Smooth muscle cell (in vitro differentiated cells): Measurements from ENCODE around the gene RFPL4AL1. TPM values are rescaled to one million over a fixed set of nuclear protein-coding genes. Genes with fewer than 3 reads are reported as not detected.
"Not testable (repeated sequence)": the region's sequence is repeated elsewhere in the genome, so short reads cannot be mapped to it uniquely, and the experiment has no call there.

Experiments
- DNase-seq: peaks from one replicate; lab custom pipeline; 2025; ENCODE audit not compliant: unreplicated experiment; lab: John Stamatoyannopoulos, UW
- H2AFZ ChIP-seq: fragments of 200-600 bp; sonication (generic); 2 replicates; pipeline ENCODE4 v1.6.0; 2016; ENCODE audit warnings: antibody characterized with exemption, low read depth, mild to moderate bottlenecking
- H3F3A ChIP-seq: fragments of 200-600 bp; sonication (generic); 2 replicates; pipeline ENCODE4 v1.6.0; 2017; ENCODE audit warnings: antibody characterized with exemption, low read depth
- H3K27ac ChIP-seq: fragments of 200-600 bp; sonication (generic); 2 replicates; pipeline ENCODE4 v1.5.1; 2016; ENCODE audit warnings: low read depth, mild to moderate bottlenecking
- H3K27me3 ChIP-seq: fragments of 200-600 bp; sonication (generic); 2 replicates; pipeline ENCODE4 v1.6.1; 2016; ENCODE audit warnings: low read depth, mild to moderate bottlenecking
- H3K36me3 ChIP-seq: fragments of 200-600 bp; sonication (generic); 2 replicates; pipeline ENCODE4 v1.5.1; 2016; ENCODE audit warnings: low read depth
- H3K4me1 ChIP-seq: fragments of 200-600 bp; sonication (generic); 2 replicates; pipeline ENCODE4 v1.5.1; 2016; ENCODE audit warnings: low read depth
- H3K4me2 ChIP-seq: fragments of 200-600 bp; sonication (generic); 2 replicates; pipeline ENCODE4 v1.6.0; 2016; ENCODE audit warnings: mild to moderate bottlenecking
- H3K4me3 ChIP-seq: fragments of 200-600 bp; sonication (generic); 2 replicates; pipeline ENCODE4 v1.5.1; 2016; ENCODE audit warnings: mild to moderate bottlenecking
- H3K79me2 ChIP-seq: fragments of 200-600 bp; sonication (generic); 2 replicates; pipeline ENCODE4 v1.6.0; 2016; ENCODE audit warnings: low read depth, mild to moderate bottlenecking
- H3K9ac ChIP-seq: fragments of 200-600 bp; sonication (generic); 2 replicates; pipeline ENCODE4 v1.6.0; 2016; ENCODE audit warnings: low read depth
- H3K9me3 ChIP-seq: fragments of 200-600 bp; sonication (generic); replicated peaks from 2 replicates; pipeline ENCODE4 v1.5.1; 2016; ENCODE audit warnings: low read depth
- H4K20me1 ChIP-seq: fragments of 200-600 bp; sonication (generic); 2 replicates; pipeline ENCODE4 v1.6.0; 2016; ENCODE audit warnings: low read depth
- CTCF ChIP-seq: fragments of 200-600 bp; sonication (generic); IDR thresholded peaks from 2 replicates; pipeline ENCODE4 v1.5.1; 2017; ENCODE audit warnings: borderline replicate concordance, mild to moderate bottlenecking, antibody characterized with exemption; ENCODE audit not compliant: insufficient read depth, poor library complexity, severe bottlenecking
- WGBS: methylation state at CpG from one replicate; pipeline ENCODE4 v1.1.7; 2016; ENCODE audit warnings: low lambda C conversion rate; 5-methylcytosine and 5-hydroxymethylcytosine counted together
- polyA plus RNA-seq: library from polyadenylated mRNA; unstranded; fragments of >200 nt; fragmentation: Nextera tagmentation; extraction: Ambion mirVana; gene quantifications from 2 replicates; pipeline ENCODE4 v1.2.1, GENCODE V29; 2016
- total RNA-seq: library from RNA; depleted of rRNA; stranded (reverse); fragments of >200 nt; gene quantifications from 2 replicates; pipeline ENCODE4 v1.2.3, GENCODE V29; 2014

Gene RFPL4AL1
- total and polyA plus RNA-seq, 2 experiments from 2014 or later, result not detected

- no peaks in the 10 kb centered on the region for H3K4me1 ChIP-seq
- H3K4me2 ChIP-seq, result no peak within 1 kb of the TSS
- DNase-seq, result no peak
- H2AFZ ChIP-seq, result no peak within 1 kb of the TSS
- H3K9ac ChIP-seq, result no peak within 1 kb of the TSS
- H3K27ac ChIP-seq, result no peak within 1 kb of the TSS
- H3K9me3 ChIP-seq, result peaks cover 8% of the 10 kb centered on the region
- H3K79me2 ChIP-seq, result no peaks in the 10 kb centered on the region
- no peaks in the 10 kb centered on the region for H3F3A ChIP-seq
- no peaks in the 10 kb centered on the region for H3K27me3 ChIP-seq
- WGBS, result 71% methylated on average over 3 of the region's 3 CpGs
- H3K4me3 ChIP-seq, result no peak within 1 kb of the TSS
- no peaks in the 10 kb centered on the region for H3K36me3 ChIP-seq
- H4K20me1 ChIP-seq, result no peaks in the 10 kb centered on the region
- no peak for TF ChIP-seq CTCF
Measured at GRCh38 chr19:55738302-55738701, 30.6 kb upstream of the RFPL4AL1 start, which contains the start of gene NLRP9. TSS of gene NLRP9 (minus strand) at chr19:55738402. CDS start at chr19:55738374, 28 bp downstream.

GRCh38 chr19:55750715-55751114, 18.2 kb upstream of the RFPL4AL1 start:
- WGBS, result 75% methylated on average over 6 of the region's 6 CpGs
- Histone ChIP-seq H3K9me3 (peaks cover 5% of the 10 kb centered on the region), H3K4me1 (no peaks in the 10 kb centered on the region), H3K36me3 (no peaks in the 10 kb centered on the region), H3F3A (no peaks in the 10 kb centered on the region), H3K79me2 (no peaks in the 10 kb centered on the region), H3K4me3 (no peak overlapping the region), H3K27me3 (no peaks in the 10 kb centered on the region), H3K4me2 (no peak overlapping the region), H2AFZ (no peak overlapping the region), H3K27ac (no peak overlapping the region), H3K9ac (no peak overlapping the region), H4K20me1 (no peaks in the 10 kb centered on the region)
- DNase-seq, result no peak
- no peak for TF ChIP-seq CTCF

- Histone ChIP-seq H3K4me2 (no peak overlapping the region), H3K79me2 (no peaks in the 10 kb centered on the region), H3K27ac (no peak overlapping the region), H3K4me3 (no peak overlapping the region), H3K9ac (no peak overlapping the region), H3K27me3 (no peaks in the 10 kb centered on the region), H3F3A (no peaks in the 10 kb centered on the region), H3K4me1 (no peaks in the 10 kb centered on the region), H2AFZ (no peak overlapping the region), H3K36me3 (no peaks in the 10 kb centered on the region), H4K20me1 (no peaks in the 10 kb centered on the region), H3K9me3 (peaks cover 5% of the 10 kb centered on the region)
- WGBS, result 49% methylated on average over 3 of the region's 3 CpGs
- TF ChIP-seq CTCF, result no peak
- DNase-seq, result no peak
Measured at GRCh38 chr19:55753401-55753800, 15.5 kb upstream of the RFPL4AL1 start.

GRCh38 chr19:55756808-55757207, 12.1 kb upstream of the RFPL4AL1 start:
- H3K4me3 ChIP-seq, H4K20me1 ChIP-seq, H3K79me2 ChIP-seq, H3K27ac ChIP-seq, DNase-seq, H3F3A ChIP-seq, H3K4me1 ChIP-seq, H2AFZ ChIP-seq, H3K27me3 ChIP-seq, H3K36me3 ChIP-seq, H3K9ac ChIP-seq, H3K4me2 ChIP-seq, H3K9me3 ChIP-seq: not testable (repeated sequence)
- WGBS, result 64% methylated on average over 4 of the region's 4 CpGs

- not testable (repeated sequence) for H3K9ac ChIP-seq, H3K79me2 ChIP-seq, H3K27ac ChIP-seq, H4K20me1 ChIP-seq, H3K4me1 ChIP-seq, H3K36me3 ChIP-seq, H3K9me3 ChIP-seq, H2AFZ ChIP-seq, H3F3A ChIP-seq, H3K27me3 ChIP-seq, H3K4me2 ChIP-seq, H3K4me3 ChIP-seq, DNase-seq
- 80% methylated on average over 3 of the region's 3 CpGs for WGBS
Measured at GRCh38 chr19:55758797-55759196, 10.1 kb upstream of the RFPL4AL1 start, which contains the start of gene RFPL4A. TSS of gene RFPL4A (plus strand) at chr19:55759097. CDS start at chr19:55761801, 2,704 bp downstream.
